ENCODE measurements around the gene ATP1A1. TPM values are rescaled to one million over a fixed set of nuclear protein-coding genes. Genes with fewer than 3 reads are reported as not detected.

ATP1A1 gene
- total RNA-seq, 1 experiment from 2014 or later, result 239 TPM

GRCh38 chr1:116412480-116412798 lies 39.4 kb downstream of the ATP1A1 start:
- Histone ChIP-seq H2AFZ (ENCODE audit: low read length) (no peak overlapping the region), H3K9ac (ENCODE audit: extremely low read depth, insufficient read length, low read length) (no peak overlapping the region), H3K14ac (ENCODE audit: insufficient read depth, low read length) (no peak overlapping the region), H3K23me2 (ENCODE audit: insufficient read length, low read depth, low read length, poor library complexity, severe bottlenecking) (no peaks in the 10 kb centered on the region), H4K91ac (ENCODE audit: insufficient read length, low read depth, low read length) (no peak overlapping the region), H2BK12ac (ENCODE audit: insufficient read length, low read depth, low read length) (no peak overlapping the region), H2BK120ac (ENCODE audit: low read depth, low read length, poor library complexity, severe bottlenecking) (no peak overlapping the region), H2AK5ac (ENCODE audit: insufficient read length, low read length) (no peak overlapping the region), H3K23ac (ENCODE audit: insufficient read length, low read depth, low read length) (no peak overlapping the region), H3K4me2 (ENCODE audit: insufficient read depth, insufficient read length, low read length) (no peak overlapping the region), H2BK5ac (ENCODE audit: insufficient read length, low read length) (no peak overlapping the region), H3K9me3 (ENCODE audit: control insufficient read depth, low read depth, low read length) (no peaks in the 10 kb centered on the region), H4K5ac (ENCODE audit: insufficient read length, low read depth, low read length) (no peak overlapping the region), H3K18ac (ENCODE audit: insufficient read length, low read depth, low read length) (no peak overlapping the region), H3K27ac (ENCODE audit: insufficient read length, low read depth, low read length) (no peak overlapping the region), H3T11ph (ENCODE audit: low read length) (no peak overlapping the region), H3K27me3 (ENCODE audit: insufficient read depth, low read length) (no peaks in the 10 kb centered on the region), H3K79me2 (ENCODE audit: insufficient read depth, low read length) (no peaks in the 10 kb centered on the region), H4K8ac (replicated peaks; ENCODE audit: insufficient read length, low read depth, low read length) (no peak overlapping the region), H4K20me1 (ENCODE audit: control insufficient read depth, insufficient read depth, insufficient read length) (no peaks in the 10 kb centered on the region), H2BK15ac (ENCODE audit: low read depth, low read length) (no peak overlapping the region), H2BK20ac (ENCODE audit: low read depth, low read length, poor library complexity, severe bottlenecking) (no peak overlapping the region), H3K4me1 (ENCODE audit: insufficient read depth, low read length) (no peaks in the 10 kb centered on the region), H3K4ac (ENCODE audit: low read depth, low read length) (no peak overlapping the region), H3K56ac (ENCODE audit: insufficient read length, low read depth, low read length) (no peak overlapping the region), H3K79me1 (ENCODE audit: insufficient read depth, low read depth, low read length, poor library complexity, severe bottlenecking) (no peaks in the 10 kb centered on the region)
- Mint-ChIP-seq H3K27me3 (ENCODE audit: low read depth) (no peaks in the 10 kb centered on the region), H3K9me3 (no peaks in the 10 kb centered on the region), H3K36me3 (ENCODE audit: insufficient read depth in 1 of 3, low read depth in 3 of 3) (peaks cover 0 to 9% (median 5%) of the 10 kb centered on the region in 3 experiments; a peak in 3 of 7 replicates), H3K27ac (no peak overlapping the region), H3K4me1 (peaks cover 19 to 20% of the 10 kb centered on the region in 2 experiments), H3K4me3 (no peak overlapping the region)
- no peak for DNase-seq
- TF ChIP-seq CTCF (conservative IDR thresholded peaks at IDR 0.05), result no peak
- no CpG with 5 or more reads among the region's 2 CpGs for WGBS (ENCODE audit: extremely low coverage, insufficient read length, low lambda C conversion rate)

Data from H9 (cell line).